Endodermal cell (in vitro differentiated cells): ENCODE results near the gene CNTNAP4. TPM values are rescaled to one million over a fixed set of nuclear protein-coding genes. Genes with fewer than 3 reads are reported as not detected.

Experiments used
- DNase-seq: peaks from one replicate; pipeline ENCODE4 v3.0.0-alpha.2; 2017
- H3K27ac ChIP-seq: 2 replicates; pipeline ENCODE4 v1.5.1; 2013; ENCODE audit warnings: mild to moderate bottlenecking, low read depth, low read length, moderate library complexity
- H3K27me3 ChIP-seq: 2 replicates; pipeline ENCODE4 v1.6.1; 2013; ENCODE audit warnings: mild to moderate bottlenecking, low read length, moderate library complexity; ENCODE audit not compliant: insufficient read depth, control insufficient read depth, poor library complexity, severe bottlenecking
- H3K36me3 ChIP-seq: 2 replicates; pipeline ENCODE4 v1.7.0; 2013; ENCODE audit warnings: mild to moderate bottlenecking, low read length, moderate library complexity; ENCODE audit not compliant: control insufficient read depth, insufficient read depth
- H3K4me1 ChIP-seq: one replicate; pipeline ENCODE4 v1.7.0; 2013; ENCODE audit warnings: low read length; ENCODE audit not compliant: control insufficient read depth, insufficient read depth
- H3K4me3 ChIP-seq: 2 replicates; pipeline ENCODE4 v1.5.1; 2013; ENCODE audit warnings: mild to moderate bottlenecking, low read length, moderate library complexity
- H3K9ac ChIP-seq: 2 replicates; pipeline ENCODE4 v1.6.1; 2013; ENCODE audit warnings: mild to moderate bottlenecking, low read length, moderate library complexity; ENCODE audit not compliant: poor library complexity, severe bottlenecking; ENCODE audit errors: extremely low read depth
- H3K9me3 ChIP-seq: 2 replicates; pipeline ENCODE4 v1.6.1; 2013; ENCODE audit warnings: mild to moderate bottlenecking, low read length, moderate library complexity; ENCODE audit not compliant: control insufficient read depth
- H3K27ac Mint-ChIP-seq: 2 replicates; pipeline ENCODE4 v1.8.0; 2020; ENCODE audit warnings: mixed read lengths
- H3K27me3 Mint-ChIP-seq: 2 replicates; pipeline ENCODE4 v1.8.0; 2021; ENCODE audit warnings: mild to moderate bottlenecking, mixed read lengths; ENCODE audit not compliant: insufficient read depth
- H3K36me3 Mint-ChIP-seq: 2 replicates; pipeline ENCODE4 v1.8.0; 2020; ENCODE audit warnings: low read depth, mixed read lengths
- H3K4me1 Mint-ChIP-seq: 2 replicates; pipeline ENCODE4 v1.8.0; 2020; ENCODE audit warnings: mixed read lengths
- H3K4me3 Mint-ChIP-seq: 2 replicates; pipeline ENCODE4 v1.8.0; 2020; ENCODE audit warnings: mild to moderate bottlenecking, moderate library complexity, mixed read lengths
- H3K9me3 Mint-ChIP-seq: 2 replicates; pipeline ENCODE4 v1.8.0; 2020; ENCODE audit warnings: mild to moderate bottlenecking, mixed read lengths
- CTCF ChIP-seq: fragments of 200-600 bp; sonication (generic); conservative IDR thresholded peaks from 2 replicates; pipeline ENCODE4 v1.5.0; 2021; ENCODE audit warnings: antibody characterized with exemption, mild to moderate bottlenecking
- WGBS, 2 experiments: methylation state at CpG; one replicate each; pipeline versions ENCODE4 v1.1.5 to v1.1.7; 2013; ENCODE audit warnings: missing lambda C conversion rate in 2 of 2, mixed read lengths in 1 of 2; ENCODE audit not compliant: insufficient coverage in 1 of 2, insufficient read length in 1 of 2; 5-methylcytosine and 5-hydroxymethylcytosine counted together
- total RNA-seq, 2 donors: library from RNA; stranded (reverse); fragmentation: NEBNext Ultra II Directional in 1 of 2; extraction: Animal tissue kit (Norgen Biotek cat#: 25700) in 1 of 2; gene quantifications; 2 replicates in 1 of 2; 3 replicates in 1 of 2; pipeline ENCODE4 v1.2.1, GENCODE V29; 2021

Gene CNTNAP4
- total RNA-seq, 2 donors from 2014 or later: 0.24 to 0.55 TPM

GRCh38 chr16:76338472-76338871 is 61.3 kb downstream of the CNTNAP4 start:
- peaks cover 5% of the 10 kb centered on the region for H3K36me3 Mint-ChIP-seq
- Histone ChIP-seq H3K27me3 (no peaks in the 10 kb centered on the region), H3K27ac (no peak overlapping the region), H3K9me3 (peaks cover 30% of the 10 kb centered on the region), H3K9ac (no peak overlapping the region), H3K36me3 (no peaks in the 10 kb centered on the region), H3K4me3 (no peak overlapping the region), H3K4me1 (no peaks in the 10 kb centered on the region)
- DNase-seq: no peak
- H3K4me3 Mint-ChIP-seq: no peak overlapping the region
- H3K27ac Mint-ChIP-seq: no peak overlapping the region
- no peak for TF ChIP-seq CTCF
- peaks cover 4% of the 10 kb centered on the region for H3K27me3 Mint-ChIP-seq
- peaks cover 35% of the 10 kb centered on the region for H3K9me3 Mint-ChIP-seq
- peaks cover 3% of the 10 kb centered on the region for H3K4me1 Mint-ChIP-seq

GRCh38 chr16:76343769-76344168 is 66.6 kb downstream of the CNTNAP4 start:
- Mint-ChIP-seq H3K36me3 (no peaks in the 10 kb centered on the region), H3K27ac (no peak overlapping the region), H3K4me1 (peaks cover 10% of the 10 kb centered on the region), H3K9me3 (peaks cover 2% of the 10 kb centered on the region), H3K27me3 (no peaks in the 10 kb centered on the region), H3K4me3 (no peak overlapping the region)
- peaks cover 9% of the 10 kb centered on the region for H3K4me1 ChIP-seq
- no peaks in the 10 kb centered on the region for H3K36me3 ChIP-seq
- DNase-seq: no peak
- no peak overlapping the region for H3K9ac ChIP-seq
- TF ChIP-seq CTCF: no peak
- H3K27me3 ChIP-seq: no peaks in the 10 kb centered on the region
- WGBS, 2 experiments: 90 to 95% methylated on average over 2 to 3 of the region's 3 CpGs
- H3K9me3 ChIP-seq: peaks cover 1% of the 10 kb centered on the region
- H3K27ac ChIP-seq: no peak overlapping the region
- no peak overlapping the region for H3K4me3 ChIP-seq

GRCh38 chr16:76345163-76345661 is 68.0 kb downstream of the CNTNAP4 start:
- Mint-ChIP-seq H3K4me3 (no peak overlapping the region), H3K4me1 (peaks cover 10% of the 10 kb centered on the region), H3K36me3 (no peaks in the 10 kb centered on the region), H3K27ac (no peak overlapping the region), H3K27me3 (no peaks in the 10 kb centered on the region), H3K9me3 (no peaks in the 10 kb centered on the region)
- Histone ChIP-seq H3K9ac (no peak overlapping the region), H3K4me3 (no peak overlapping the region), H3K27ac (no peak overlapping the region), H3K4me1 (peaks cover 9% of the 10 kb centered on the region), H3K9me3 (no peaks in the 10 kb centered on the region), H3K27me3 (no peaks in the 10 kb centered on the region), H3K36me3 (no peaks in the 10 kb centered on the region)
- 67 to 68% methylated on average over 1 to 3 of the region's 3 CpGs for WGBS, 2 experiments
- no peak for TF ChIP-seq CTCF
- DNase-seq: no peak
